Stimulated activated CD4-positive, alpha-beta T cell treated with anti-CD3 and anti-CD28 coated beads, Interleukin-12 subunit alpha, Interleukin-12 subunit beta, amount 100 ng/mL, for 24 hours (primary cell): ENCODE data around the gene MRNIP.
"Not testable (repeated sequence)": the region's sequence is repeated elsewhere in the genome, so short reads cannot be mapped to it uniquely, and the experiment has no call there.

Source experiments
- DNase-seq, 2 experiments: peaks; one replicate each; pipeline ENCODE4 v3.0.0-alpha.2; 2020; ENCODE audit warnings: low read depth in 2 of 2

MRNIP gene

DNA sequence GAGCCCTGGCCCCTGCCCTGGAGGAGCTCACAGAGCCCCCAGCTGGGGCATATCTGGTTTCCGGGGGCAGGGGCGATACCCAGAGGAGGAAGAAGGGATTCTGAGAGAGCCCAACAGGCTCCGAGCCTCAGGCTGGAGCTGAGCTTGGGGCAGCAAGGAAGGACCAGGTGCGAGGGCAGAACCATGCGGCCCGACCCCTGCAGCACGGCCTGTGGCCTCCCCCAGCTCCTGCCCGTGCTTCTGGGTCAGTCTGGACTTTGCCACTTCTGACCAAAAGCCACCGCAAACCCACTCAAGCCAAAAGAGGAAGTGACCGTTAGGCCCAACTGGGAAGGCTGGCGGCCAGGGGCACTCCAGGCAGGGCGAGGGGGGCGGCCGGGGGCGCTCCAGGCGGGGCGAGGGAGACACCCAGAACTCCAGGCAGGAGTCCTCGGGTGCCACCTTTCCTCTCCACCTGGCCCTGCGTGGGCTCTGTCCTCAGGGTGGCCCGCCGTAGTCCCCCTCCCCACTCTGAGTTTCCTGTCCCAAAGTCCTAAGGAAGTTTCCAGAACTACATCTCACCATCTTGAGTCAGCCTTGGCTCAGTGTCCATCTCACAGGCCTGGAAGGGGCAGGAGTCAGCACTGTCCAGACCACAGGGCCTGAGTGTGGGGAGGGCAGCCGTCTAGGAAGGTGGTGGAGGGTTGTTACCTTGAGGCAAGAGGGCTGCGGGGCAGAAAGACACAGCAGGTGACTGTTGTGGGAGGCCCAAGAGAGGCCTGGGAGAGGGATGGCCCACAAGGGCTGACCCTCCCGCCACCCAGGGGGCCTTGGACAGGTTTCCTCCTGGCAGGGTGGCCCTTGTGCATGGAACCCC, 65.8 kb downstream of the MRNIP start:
- DNase-seq, result no peak

- no peak for DNase-seq
Observed at GRCh38 chr5:179791881-179792611, 66.6 kb downstream of the MRNIP start.

DNA sequence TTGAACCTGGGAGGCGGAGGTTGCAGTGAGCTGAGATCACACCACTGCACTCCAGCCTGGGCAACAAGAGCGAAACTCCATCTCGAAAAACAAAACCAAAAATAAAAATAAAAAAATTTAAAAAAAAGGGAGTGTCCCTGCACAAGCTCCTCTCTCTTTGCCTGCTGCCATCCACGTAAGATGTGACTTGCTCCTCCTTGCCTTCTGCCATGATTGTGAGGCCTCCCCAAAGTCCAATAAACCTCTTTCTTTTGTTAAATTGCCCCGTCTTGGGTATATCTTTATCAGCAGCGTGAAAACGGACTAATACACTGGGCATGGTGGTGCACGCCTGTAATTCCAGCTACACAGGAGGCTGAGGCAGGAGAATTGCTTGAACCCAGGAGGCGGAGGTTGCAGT, 69.3 kb downstream of the MRNIP start:
- DNase-seq, result not testable (repeated sequence)

GRCh38 chr5:179788193-179788854, 70.3 kb downstream of the MRNIP start:
- no peak for DNase-seq
